GM23248 (cell line): ENCODE results near the gene KCNMA1.

Source experiments
- EZH2 ChIP-seq: fragments of 200-600 bp; sonication (generic); IDR thresholded peaks from 2 replicates; pipeline ENCODE4 v1.6.1; 2018; ENCODE audit warnings: antibody characterized with exemption, mild to moderate bottlenecking; ENCODE audit not compliant: insufficient read depth, poor library complexity, severe bottlenecking
- EZH2phosphoT487 ChIP-seq: fragments of 200-600 bp; sonication (generic); IDR thresholded peaks from 2 replicates; pipeline ENCODE4 v1.6.1; 2018; ENCODE audit warnings: antibody characterized with exemption, moderate library complexity, mild to moderate bottlenecking, low read depth; ENCODE audit not compliant: insufficient read depth

DNA sequence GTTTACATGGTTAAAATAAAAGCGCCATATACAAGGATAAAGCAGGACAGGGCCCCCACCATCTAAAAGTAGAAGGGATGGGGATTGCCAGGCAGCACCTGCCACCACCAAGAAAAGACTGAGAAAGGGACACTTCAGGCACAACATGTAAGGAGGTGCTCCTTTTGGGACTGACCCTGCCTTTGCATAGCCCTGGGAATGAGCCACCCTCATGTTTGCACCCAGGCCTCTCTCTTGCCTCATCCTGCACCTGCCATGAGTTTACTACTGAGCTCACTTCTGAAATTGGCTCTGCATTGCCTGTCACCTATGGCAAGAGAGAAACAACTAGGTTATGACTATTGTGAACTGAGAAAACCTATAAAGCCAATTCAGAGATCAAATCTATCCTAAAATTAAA, 489.7 kb downstream of the KCNMA1 start:
- no peak for TF ChIP-seq EZH2phosphoT487
- TF ChIP-seq EZH2: no peak
